SU-DHL-6 (cell line): ENCODE data around the gene E4F1.

ENCODE experiments used
- H2AFZ ChIP-seq: fragments of 200-600 bp; sonication (generic); 2 replicates; pipeline ENCODE4 v1.6.1; 2014; ENCODE audit warnings: low read depth, mild to moderate bottlenecking, moderate library complexity, mixed read lengths, antibody characterized with exemption, low read length; ENCODE audit not compliant: severe bottlenecking
- H3F3A ChIP-seq: fragments of 200-600 bp; shearing (Covaris generic); 2 replicates; pipeline ENCODE4 v1.6.0; 2016; ENCODE audit warnings: antibody characterized with exemption, mild to moderate bottlenecking; ENCODE audit not compliant: insufficient read depth
- H3K27ac ChIP-seq: fragments of 200-600 bp; sonication (generic); 2 replicates; pipeline ENCODE4 v1.5.1; 2016; ENCODE audit warnings: low read depth, mild to moderate bottlenecking, low read length, moderate library complexity, mixed read lengths
- H3K27me3 ChIP-seq: fragments of 200-600 bp; sonication (generic), shearing (Covaris generic); 2 replicates; pipeline ENCODE4 v1.6.0; 2014; ENCODE audit warnings: mild to moderate bottlenecking, low read length
- H3K36me3 ChIP-seq: fragments of 200-600 bp; sonication (generic); 2 replicates; pipeline ENCODE4 v1.6.1; 2014; ENCODE audit warnings: mild to moderate bottlenecking, low read length, mixed read lengths
- H3K4me2 ChIP-seq: fragments of 300-600, 200-600 bp; shearing (Covaris generic), sonication (generic); 2 replicates; pipeline ENCODE4 v1.6.0; 2014; ENCODE audit warnings: low read length, low read depth, mild to moderate bottlenecking; ENCODE audit not compliant: poor library complexity, severe bottlenecking
- H3K4me3 ChIP-seq: fragments of 200-600 bp; sonication (generic); 2 replicates; pipeline ENCODE4 v1.5.1; 2014; ENCODE audit warnings: antibody characterized with exemption, low read length, mild to moderate bottlenecking, mixed read lengths; ENCODE audit not compliant: insufficient read depth, poor library complexity, severe bottlenecking
- H3K79me2 ChIP-seq: fragments of 200-600 bp; sonication (generic); 2 replicates; pipeline ENCODE4 v1.6.1; 2014; ENCODE audit warnings: mild to moderate bottlenecking, low read length, moderate library complexity; ENCODE audit not compliant: insufficient read depth
- H3K9ac ChIP-seq: fragments of 200-600 bp; sonication (generic); 2 replicates; pipeline ENCODE4 v1.7.0; 2014; ENCODE audit warnings: mild to moderate bottlenecking, low read length
- H3K9me2 ChIP-seq: fragments of 200-600 bp; sonication (generic); replicated peaks from 2 replicates; pipeline ENCODE4 v1.6.1; 2014; ENCODE audit warnings: low read length; ENCODE audit not compliant: insufficient read depth
- H3K9me3 ChIP-seq: fragments of 200-600 bp; sonication (generic); 2 replicates; pipeline ENCODE4 v1.6.1; 2014; ENCODE audit warnings: low read length, mixed read lengths; ENCODE audit not compliant: insufficient read depth
- H4K20me1 ChIP-seq: fragments of 200-600 bp; sonication (generic); 2 replicates; pipeline ENCODE4 v1.6.1; 2014; ENCODE audit warnings: low read depth, mild to moderate bottlenecking, antibody characterized with exemption, low read length, moderate library complexity, mixed read lengths
- EZH2phosphoT487 ChIP-seq: fragments of 200-600 bp; sonication (generic), shearing (Covaris generic); conservative IDR thresholded peaks from 2 replicates; pipeline ENCODE4 v1.6.1; 2018; ENCODE audit warnings: mild to moderate bottlenecking, antibody characterized with exemption, low read length, moderate library complexity, mixed read lengths
- TF ChIP-seq, protein P1 (sequence below): fragments of 200-600 bp; sonication (generic); IDR thresholded peaks from one replicate; pipeline ENCODE4 v1.5.1; 2017; ENCODE audit warnings: antibody characterized with exemption, mild to moderate bottlenecking, low read length, moderate library complexity; ENCODE audit not compliant: insufficient read depth, poor library complexity, severe bottlenecking

E4F1 gene

DNA sequence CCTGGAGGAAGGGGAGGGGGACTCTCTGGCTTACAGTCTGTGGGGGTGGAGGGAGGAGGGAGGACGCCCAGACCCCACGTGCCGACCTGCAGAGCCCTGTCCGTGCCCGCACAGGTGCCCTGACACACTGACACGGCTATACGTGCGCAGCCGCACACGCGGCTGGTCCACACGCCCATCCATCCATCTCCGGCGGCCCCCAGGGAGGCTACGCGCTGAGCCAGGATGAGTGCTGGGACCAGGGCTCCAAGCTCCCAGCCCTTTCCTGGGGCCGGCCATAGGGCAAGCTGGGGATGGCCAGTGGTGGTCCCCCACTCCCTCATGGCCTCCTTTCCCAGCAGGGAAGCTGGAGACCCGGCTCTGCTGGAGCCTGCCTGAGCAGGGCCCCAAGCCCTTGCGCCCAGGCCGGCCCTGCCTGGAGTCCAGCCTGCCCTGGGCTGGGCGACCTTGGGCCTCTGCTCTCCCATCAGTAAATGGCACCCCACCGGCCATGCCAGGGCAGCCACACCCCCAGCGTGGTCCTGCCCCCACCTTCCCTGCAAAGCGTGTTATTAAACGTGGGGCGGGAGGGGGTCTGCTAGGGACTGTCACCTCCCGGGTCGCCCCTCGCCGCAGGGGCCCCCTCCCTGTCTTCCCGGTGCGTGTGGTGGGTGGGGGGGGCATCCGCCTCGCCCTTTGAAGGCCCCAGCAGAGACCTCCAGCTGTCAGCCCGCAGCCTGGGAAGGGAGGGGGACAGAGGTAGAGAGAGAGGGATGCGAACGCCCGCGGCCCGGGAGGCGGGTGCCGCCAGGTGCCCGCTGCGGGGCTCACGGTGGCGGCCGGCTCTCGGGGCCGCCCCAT, 27.8 kb upstream of the E4F1 start:
- Histone ChIP-seq H3K79me2 (no peaks in the 10 kb centered on the region), H3K9ac (no peak overlapping the region), H3K27ac (no peak overlapping the region), H4K20me1 (no peaks in the 10 kb centered on the region), H3K4me3 (no peak overlapping the region), H2AFZ (no peak overlapping the region), H3K36me3 (no peaks in the 10 kb centered on the region), H3K27me3 (no peaks in the 10 kb centered on the region), H3K9me3 (no peaks in the 10 kb centered on the region), H3F3A (0 out of 2 replicates have a peak, but pooled peaks cover 8% of the 10 kb centered on the region), H3K4me2 (peak overlapping the region; percentile 23), H3K9me2 (no peaks in the 10 kb centered on the region)
- TF ChIP-seq, protein P1, sequence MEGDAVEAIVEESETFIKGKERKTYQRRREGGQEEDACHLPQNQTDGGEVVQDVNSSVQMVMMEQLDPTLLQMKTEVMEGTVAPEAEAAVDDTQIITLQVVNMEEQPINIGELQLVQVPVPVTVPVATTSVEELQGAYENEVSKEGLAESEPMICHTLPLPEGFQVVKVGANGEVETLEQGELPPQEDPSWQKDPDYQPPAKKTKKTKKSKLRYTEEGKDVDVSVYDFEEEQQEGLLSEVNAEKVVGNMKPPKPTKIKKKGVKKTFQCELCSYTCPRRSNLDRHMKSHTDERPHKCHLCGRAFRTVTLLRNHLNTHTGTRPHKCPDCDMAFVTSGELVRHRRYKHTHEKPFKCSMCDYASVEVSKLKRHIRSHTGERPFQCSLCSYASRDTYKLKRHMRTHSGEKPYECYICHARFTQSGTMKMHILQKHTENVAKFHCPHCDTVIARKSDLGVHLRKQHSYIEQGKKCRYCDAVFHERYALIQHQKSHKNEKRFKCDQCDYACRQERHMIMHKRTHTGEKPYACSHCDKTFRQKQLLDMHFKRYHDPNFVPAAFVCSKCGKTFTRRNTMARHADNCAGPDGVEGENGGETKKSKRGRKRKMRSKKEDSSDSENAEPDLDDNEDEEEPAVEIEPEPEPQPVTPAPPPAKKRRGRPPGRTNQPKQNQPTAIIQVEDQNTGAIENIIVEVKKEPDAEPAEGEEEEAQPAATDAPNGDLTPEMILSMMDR, result no peak
- no peak for TF ChIP-seq EZH2phosphoT487

DNA sequence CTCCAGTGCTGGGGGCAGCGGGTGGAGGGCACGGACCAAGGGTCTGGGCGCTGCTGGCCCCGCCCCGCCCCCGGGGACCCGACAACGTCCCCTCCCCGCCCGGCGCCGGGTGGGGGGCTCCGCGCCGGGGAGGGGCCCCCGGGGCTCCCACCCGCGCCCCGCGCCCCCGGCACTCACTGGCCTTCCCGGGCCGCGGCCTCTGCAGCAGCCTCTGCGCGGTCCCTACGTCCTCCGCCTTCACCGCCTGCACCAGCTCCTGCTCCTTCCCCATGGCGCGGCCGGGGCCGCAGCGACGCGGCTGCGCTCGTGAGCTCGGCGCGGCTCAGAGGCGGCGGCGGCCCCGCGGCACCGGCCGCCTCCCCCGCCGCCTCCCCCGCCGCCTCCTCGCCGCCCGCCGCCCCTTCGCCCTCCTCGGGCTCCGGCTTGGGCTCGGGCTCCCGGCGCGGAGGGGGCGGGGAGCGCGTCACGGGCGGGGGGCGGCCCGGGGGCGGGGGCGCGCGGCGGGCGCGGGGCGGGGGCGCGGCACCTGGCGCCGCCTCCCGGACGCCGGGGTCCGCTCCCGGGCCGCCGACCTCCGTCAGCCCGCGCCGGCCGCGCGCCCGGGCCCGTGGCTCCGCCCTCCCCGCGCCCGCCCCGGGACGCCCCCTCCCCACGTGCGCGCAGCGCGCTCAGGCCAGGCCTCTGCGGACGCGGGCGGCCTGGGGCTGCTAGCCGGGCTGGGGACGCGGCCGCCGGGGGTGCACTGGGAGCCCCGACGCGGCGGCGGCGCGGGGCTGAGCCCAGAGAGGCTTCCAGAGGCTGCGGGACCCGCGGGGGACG, 27.0 kb upstream of the E4F1 start, which contains the start of gene CASKIN1:
CASKIN1 (minus strand) TSS at position 444 of the 819 bp plus-strand sequence; CDS start at position 271, 173 bp downstream.
- Histone ChIP-seq H3K27me3 (no peaks in the 10 kb centered on the region), H3K9ac (no peak within 1 kb of the TSS), H3K9me2 (no peaks in the 10 kb centered on the region), H3K36me3 (no peaks in the 10 kb centered on the region), H3K27ac (no peak within 1 kb of the TSS), H3K4me3 (no peak within 1 kb of the TSS), H3F3A (0 out of 2 replicates have a peak, but pooled peaks cover 8% of the 10 kb centered on the region), H3K4me2 (peak within 1 kb of the TSS; percentile 23), H3K79me2 (no peaks in the 10 kb centered on the region), H4K20me1 (no peaks in the 10 kb centered on the region), H3K9me3 (no peaks in the 10 kb centered on the region), H2AFZ (no peak within 1 kb of the TSS)
- no peak for TF ChIP-seq EZH2phosphoT487
- TF ChIP-seq, protein P1, result no peak

DNA sequence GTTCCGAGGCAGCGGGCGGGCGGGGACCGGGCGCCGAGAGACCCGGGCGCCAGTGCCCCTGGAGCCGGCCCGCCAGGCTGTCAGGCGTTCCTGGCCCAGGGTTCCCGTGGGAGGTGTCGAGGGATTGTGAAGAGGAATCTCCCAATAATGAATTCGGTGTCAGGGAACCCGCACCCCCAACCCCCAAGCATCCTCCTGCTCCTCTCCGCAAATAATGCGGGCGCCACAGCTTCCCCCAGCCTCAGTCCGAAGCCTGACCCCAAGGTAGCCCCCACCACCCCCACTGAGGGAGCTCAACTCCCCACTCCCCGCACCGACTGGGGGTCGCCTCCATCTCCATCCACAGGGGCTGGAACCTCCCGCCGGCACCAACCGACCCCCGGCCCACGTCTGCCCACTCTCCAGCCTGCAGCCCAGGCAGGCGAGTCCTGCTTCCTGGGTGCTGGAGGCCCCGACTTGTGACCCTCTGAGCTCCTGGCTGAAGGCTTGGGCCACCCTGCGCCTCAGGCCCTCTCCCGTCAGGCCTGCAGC, 26.3 kb upstream of the E4F1 start:
- no peaks in the 10 kb centered on the region for H4K20me1 ChIP-seq
- no peaks in the 10 kb centered on the region for H3K9me2 ChIP-seq
- no peaks in the 10 kb centered on the region for H3K9me3 ChIP-seq
- no peak overlapping the region for H3K27ac ChIP-seq
- no peaks in the 10 kb centered on the region for H3K36me3 ChIP-seq
- no peak overlapping the region for H2AFZ ChIP-seq
- 0 out of 2 replicates have a peak, but pooled peaks cover 8% of the 10 kb centered on the region for H3F3A ChIP-seq
- H3K27me3 ChIP-seq, result no peaks in the 10 kb centered on the region
- no peak overlapping the region for H3K9ac ChIP-seq
- H3K79me2 ChIP-seq, result no peaks in the 10 kb centered on the region
- H3K4me3 ChIP-seq, result no peak overlapping the region
- H3K4me2 ChIP-seq, result no peak overlapping the region
- TF ChIP-seq, protein P1, result no peak
- TF ChIP-seq EZH2phosphoT487, result no peak
